IgD-negative memory B cell (primary cell): ENCODE results near the gene TMEM132C. TPM values are rescaled to one million over a fixed set of nuclear protein-coding genes. Genes with fewer than 3 reads are reported as not detected.

Experiments
- H3K27ac Mint-ChIP-seq, 3 donors: one replicate each; pipeline ENCODE4 v1.8.0; 2020 to 2022; ENCODE audit warnings: mild to moderate bottlenecking in 3 of 3, mixed read lengths in 3 of 3, moderate library complexity in 1 of 3
- H3K27me3 Mint-ChIP-seq: one replicate; pipeline ENCODE4 v1.8.0; 2021; ENCODE audit warnings: mixed read lengths
- H3K36me3 Mint-ChIP-seq: one replicate; pipeline ENCODE4 v1.8.0; 2020; ENCODE audit warnings: mild to moderate bottlenecking, mixed read lengths
- H3K4me1 Mint-ChIP-seq, 3 donors: one replicate each; pipeline ENCODE4 v1.8.0; 2020 to 2022; ENCODE audit warnings: mixed read lengths in 3 of 3, mild to moderate bottlenecking in 1 of 3
- H3K4me3 Mint-ChIP-seq, 4 donors: one replicate each; pipeline ENCODE4 v1.8.0; 2020 to 2022; ENCODE audit warnings: mild to moderate bottlenecking in 4 of 4, mixed read lengths in 4 of 4, moderate library complexity in 3 of 4
- H3K9me3 Mint-ChIP-seq, 3 donors: one replicate each; pipeline ENCODE4 v1.8.0; 2020 to 2021; ENCODE audit warnings: mixed read lengths in 3 of 3, mild to moderate bottlenecking in 1 of 3
- polyA plus RNA-seq: library from polyadenylated mRNA; unstranded; fragments of 300-500 nt; fragmentation: Illumina TruSeq; gene quantifications from one replicate; pipeline ENCODE4 v1.2.3, GENCODE V29; 2021

The TMEM132C gene
- polyA plus RNA-seq, 1 donor from 2014 or later, result not detected

DNA sequence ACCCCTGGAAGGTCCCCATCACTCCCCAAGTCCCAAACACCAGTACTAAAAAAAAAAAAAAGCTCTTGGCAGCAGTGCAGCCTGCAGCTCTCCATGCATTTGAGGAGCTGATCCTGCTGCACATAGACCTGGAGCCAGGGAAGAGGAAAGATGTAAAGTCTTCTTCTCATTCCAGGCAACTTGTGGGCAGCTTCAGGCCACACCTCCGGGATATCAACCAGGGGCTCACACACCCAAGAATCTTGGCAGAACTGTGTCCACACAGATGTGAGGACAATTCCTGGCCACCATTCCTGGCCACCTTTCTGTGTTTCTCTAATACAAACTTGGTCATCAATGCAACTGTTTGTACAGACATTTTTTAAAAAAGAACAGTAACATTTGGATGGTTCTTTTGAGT is 72.7 kb downstream of the TMEM132C start:
- Mint-ChIP-seq H3K4me1 (peaks cover 0 to 3% (median 0%) of the 10 kb centered on the region in 3 donors), H3K27ac (no peak overlapping the region), H3K4me3 (no peak overlapping the region), H3K36me3 (no peaks in the 10 kb centered on the region), H3K27me3 (peaks cover 3% of the 10 kb centered on the region), H3K9me3 (peaks cover 0 to 10% (median 5%) of the 10 kb centered on the region in 3 donors)

DNA sequence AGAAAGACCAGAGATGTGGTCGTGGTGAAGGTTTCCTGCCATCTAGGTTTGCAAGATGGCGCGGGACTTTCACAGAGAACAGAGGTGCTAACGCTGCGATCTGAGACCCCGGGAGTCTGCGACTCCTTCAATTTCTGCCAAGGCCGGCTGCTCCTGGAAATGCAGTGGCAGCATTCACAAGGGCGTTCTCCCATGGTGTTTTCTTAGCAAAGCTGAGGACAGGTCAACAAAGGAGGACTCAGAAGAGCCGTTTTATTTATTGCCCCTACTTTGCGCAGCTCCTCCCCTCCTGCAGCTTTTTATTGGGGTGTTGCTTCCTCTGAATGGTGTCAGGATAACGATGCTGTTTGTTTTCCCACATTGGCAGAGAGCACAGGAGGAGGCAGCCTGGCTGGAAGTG is 86.3 kb downstream of the TMEM132C start:
- Mint-ChIP-seq H3K4me1 (no peaks in the 10 kb centered on the region), H3K4me3 (peak overlapping the region in 1 of 4 donors; percentile 28), H3K36me3 (no peaks in the 10 kb centered on the region), H3K27ac (peak overlapping the region in 1 of 3 donors; percentile 90), H3K27me3 (no peaks in the 10 kb centered on the region), H3K9me3 (peaks cover 5 to 23% (median 13%) of the 10 kb centered on the region in 3 donors)

GRCh38 chr12:128356547-128356946 is 89.6 kb downstream of the TMEM132C start:
- H3K36me3 Mint-ChIP-seq, result no peaks in the 10 kb centered on the region
- no peaks in the 10 kb centered on the region for H3K27me3 Mint-ChIP-seq
- peaks cover 6 to 18% (median 9%) of the 10 kb centered on the region in 3 donors for H3K9me3 Mint-ChIP-seq
- H3K4me1 Mint-ChIP-seq, result no peaks in the 10 kb centered on the region
- no peak overlapping the region for H3K27ac Mint-ChIP-seq
- H3K4me3 Mint-ChIP-seq, result no peak overlapping the region

DNA sequence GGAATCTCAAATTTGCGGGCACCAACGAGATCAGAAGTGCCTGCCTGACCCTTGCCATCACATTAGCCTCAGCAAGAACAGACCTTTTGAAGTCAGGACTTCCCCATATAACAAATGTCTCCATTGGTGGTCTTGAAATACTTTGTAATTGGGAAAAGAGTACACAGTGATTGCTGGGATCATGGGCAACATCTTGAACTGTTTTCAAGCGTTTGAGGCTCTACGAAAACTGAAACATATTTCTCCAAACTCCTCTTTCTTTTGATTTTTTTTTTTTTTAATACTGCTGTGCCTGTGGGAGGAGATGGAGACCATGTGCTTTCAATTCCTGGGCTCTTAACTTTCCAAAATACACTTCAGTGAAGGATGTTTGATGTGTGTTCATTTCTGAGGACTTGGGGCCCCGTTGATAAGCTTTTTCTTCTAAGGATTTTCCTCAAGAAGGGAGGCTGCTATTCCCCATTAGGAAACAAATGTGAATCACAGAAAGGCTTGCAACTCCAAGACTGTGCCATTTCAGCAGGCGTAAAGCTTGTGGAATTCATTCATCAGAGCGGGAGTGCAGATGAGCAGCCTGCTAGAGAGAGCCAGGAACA is 94.5 kb downstream of the TMEM132C start:
- H3K27ac Mint-ChIP-seq, result no peak overlapping the region
- peaks cover 14% of the 10 kb centered on the region for H3K27me3 Mint-ChIP-seq
- no peaks in the 10 kb centered on the region for H3K4me1 Mint-ChIP-seq
- peaks cover 0 to 4% (median 3%) of the 10 kb centered on the region in 3 donors for H3K9me3 Mint-ChIP-seq
- no peaks in the 10 kb centered on the region for H3K36me3 Mint-ChIP-seq
- H3K4me3 Mint-ChIP-seq, result no peak overlapping the region

DNA sequence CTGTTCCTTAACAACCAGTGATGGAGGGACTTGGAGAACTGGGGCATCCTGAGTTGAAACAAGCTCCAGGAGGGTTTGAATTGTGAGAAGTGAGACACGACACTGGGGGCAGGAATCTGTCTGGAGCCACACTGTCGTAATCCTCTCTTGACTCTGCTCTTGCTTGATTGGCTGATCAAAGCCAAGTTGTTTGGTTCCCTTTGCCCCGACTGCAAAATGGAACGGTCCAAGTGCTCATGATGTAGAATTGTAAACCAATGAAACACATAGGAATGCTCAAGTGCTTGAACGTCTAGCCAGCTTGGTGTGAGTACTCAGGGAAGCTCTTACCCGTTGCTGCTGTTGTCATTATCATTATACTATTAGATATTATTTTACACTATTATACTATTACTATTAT is 98.1 kb downstream of the TMEM132C start:
- H3K4me3 Mint-ChIP-seq, result no peak overlapping the region
- peaks cover 2 to 7% (median 2%) of the 10 kb centered on the region in 3 donors for H3K9me3 Mint-ChIP-seq
- peaks cover 0 to 1% (median 0%) of the 10 kb centered on the region in 3 donors for H3K4me1 Mint-ChIP-seq
- H3K27me3 Mint-ChIP-seq, result peaks cover 15% of the 10 kb centered on the region
- H3K27ac Mint-ChIP-seq, result no peak overlapping the region
- no peaks in the 10 kb centered on the region for H3K36me3 Mint-ChIP-seq

GRCh38 chr12:128365651-128366231 is 98.8 kb downstream of the TMEM132C start:
- H3K4me3 Mint-ChIP-seq, result no peak overlapping the region
- peaks cover 1 to 10% (median 3%) of the 10 kb centered on the region in 3 donors for H3K9me3 Mint-ChIP-seq
- H3K36me3 Mint-ChIP-seq, result no peaks in the 10 kb centered on the region

GRCh38 chr12:128367961-128368360 is 101.0 kb downstream of the TMEM132C start:
- Mint-ChIP-seq H3K36me3 (no peaks in the 10 kb centered on the region), H3K27ac (no peak overlapping the region), H3K27me3 (peaks cover 15% of the 10 kb centered on the region), H3K4me3 (no peak overlapping the region), H3K9me3 (peaks cover 0 to 10% (median 3%) of the 10 kb centered on the region in 3 donors), H3K4me1 (peaks cover 0 to 1% (median 0%) of the 10 kb centered on the region in 3 donors)

More at GRCh38 chr12:128365651-128366231, 98.8 kb downstream of the TMEM132C start:
- H3K27me3 Mint-ChIP-seq, result peaks cover 15% of the 10 kb centered on the region
- H3K4me1 Mint-ChIP-seq, result peaks cover 0 to 1% (median 0%) of the 10 kb centered on the region in 3 donors
- H3K27ac Mint-ChIP-seq, result no peak overlapping the region

DNA sequence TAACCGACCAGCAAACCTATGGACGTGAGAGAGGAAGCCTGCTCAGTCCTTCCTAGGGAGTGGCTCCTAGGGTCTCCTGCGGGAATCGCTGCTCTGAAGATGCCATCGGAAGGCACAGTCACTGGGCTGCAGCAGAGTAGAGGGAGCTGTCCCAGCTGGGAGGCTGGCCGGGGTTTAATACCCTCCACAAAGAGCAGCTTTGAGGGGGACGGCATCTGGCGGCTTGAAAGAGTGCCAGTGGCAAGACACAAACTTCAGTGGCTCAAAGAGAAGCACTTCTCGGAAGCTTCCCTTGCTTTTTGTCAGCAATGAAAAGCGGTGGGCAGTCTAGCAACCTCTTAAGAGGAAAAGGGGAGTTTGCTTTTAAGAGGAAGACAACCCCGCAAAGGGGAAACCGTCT is 114.6 kb downstream of the TMEM132C start:
- no peaks in the 10 kb centered on the region for H3K36me3 Mint-ChIP-seq
- no peaks in the 10 kb centered on the region for H3K4me1 Mint-ChIP-seq
- H3K9me3 Mint-ChIP-seq, result peaks cover 5 to 8% (median 6%) of the 10 kb centered on the region in 3 donors
- no peak overlapping the region for H3K4me3 Mint-ChIP-seq
- peak overlapping the region in 1 of 3 donors; percentile 22 for H3K27ac Mint-ChIP-seq
- no peaks in the 10 kb centered on the region for H3K27me3 Mint-ChIP-seq

DNA sequence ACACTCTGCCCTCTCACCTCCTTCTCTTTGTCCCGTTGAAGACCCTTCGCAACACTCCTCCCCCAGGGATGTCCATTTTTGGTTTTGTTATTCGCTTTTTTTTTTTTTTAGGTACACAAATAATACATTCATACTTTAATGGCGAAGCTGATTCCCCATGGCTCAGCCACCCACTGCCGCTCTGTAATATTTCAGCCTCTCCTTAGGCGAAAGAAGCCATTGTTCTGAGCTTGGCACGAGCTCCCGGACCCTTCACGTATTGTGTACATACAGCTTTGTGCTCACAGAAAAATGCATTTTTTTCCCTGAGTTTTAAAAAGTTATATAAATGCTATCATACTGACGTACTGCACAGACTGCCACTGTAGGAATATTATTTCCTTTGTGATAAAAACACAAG is 115.0 kb downstream of the TMEM132C start:
- Mint-ChIP-seq H3K4me1 (no peaks in the 10 kb centered on the region), H3K36me3 (no peaks in the 10 kb centered on the region), H3K27ac (peak overlapping the region in 1 of 3 donors; percentile 22)

DNA sequence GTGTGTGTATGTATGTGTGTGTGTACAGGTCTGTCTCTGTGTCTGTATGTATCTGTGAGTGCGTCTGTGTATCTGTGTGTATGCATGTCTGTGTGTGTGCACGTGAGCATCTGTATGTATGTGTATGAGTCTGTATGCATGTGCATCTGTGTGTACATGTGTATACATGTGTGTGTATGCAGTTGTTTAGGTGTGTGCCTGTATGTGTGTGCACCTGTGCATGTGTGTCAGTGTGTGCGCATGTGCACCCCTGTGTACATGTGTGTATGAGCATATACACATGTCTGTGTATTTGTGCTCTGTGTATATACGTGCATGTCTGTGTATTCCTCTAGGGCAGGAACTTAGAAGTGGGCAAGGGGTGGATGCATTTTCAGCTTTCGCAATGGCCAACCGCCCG is 116.0 kb downstream of the TMEM132C start:
- no peak overlapping the region for H3K27ac Mint-ChIP-seq
- no peaks in the 10 kb centered on the region for H3K4me1 Mint-ChIP-seq
- H3K36me3 Mint-ChIP-seq, result no peaks in the 10 kb centered on the region
- peaks cover 5 to 8% (median 6%) of the 10 kb centered on the region in 3 donors for H3K9me3 Mint-ChIP-seq
- H3K4me3 Mint-ChIP-seq, result no peak overlapping the region
- no peaks in the 10 kb centered on the region for H3K27me3 Mint-ChIP-seq

More for the DNA sequence above, 115.0 kb downstream of the TMEM132C start:
- Mint-ChIP-seq H3K9me3 (peaks cover 5 to 8% (median 6%) of the 10 kb centered on the region in 3 donors), H3K4me3 (no peak overlapping the region), H3K27me3 (no peaks in the 10 kb centered on the region)

DNA sequence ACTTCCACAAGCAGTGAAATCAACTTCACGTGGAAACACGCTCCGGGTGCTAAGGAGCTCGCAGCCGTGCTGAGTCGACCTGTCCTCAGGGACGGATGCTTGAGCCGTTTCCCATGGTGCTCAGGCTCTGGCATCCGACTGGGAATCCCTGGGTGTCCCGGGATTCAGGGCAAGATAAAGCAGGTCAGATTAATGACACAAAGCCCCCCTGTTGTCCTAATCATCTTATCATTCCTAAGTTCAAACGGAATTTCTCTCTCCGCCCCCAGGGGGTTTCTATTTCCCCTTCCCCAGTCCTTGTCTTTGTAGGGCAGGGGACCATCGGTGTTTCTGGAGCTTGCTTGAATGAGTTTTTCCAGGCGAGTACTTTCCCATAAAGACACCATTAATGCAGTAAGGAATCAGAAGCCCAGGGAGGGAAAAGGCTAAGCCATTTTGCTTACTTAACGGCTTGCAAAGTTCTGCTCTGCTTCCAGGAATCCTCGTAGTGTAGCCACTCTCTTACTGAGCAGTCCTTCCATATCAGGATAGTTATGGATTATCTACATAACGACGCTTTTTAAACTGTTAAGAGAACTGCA is 116.5 kb downstream of the TMEM132C start:
- H3K4me3 Mint-ChIP-seq, result no peak overlapping the region
- no peaks in the 10 kb centered on the region for H3K27me3 Mint-ChIP-seq
- no peaks in the 10 kb centered on the region for H3K4me1 Mint-ChIP-seq
- H3K36me3 Mint-ChIP-seq, result no peaks in the 10 kb centered on the region
- peaks cover 5 to 8% (median 6%) of the 10 kb centered on the region in 3 donors for H3K9me3 Mint-ChIP-seq
- H3K27ac Mint-ChIP-seq, result no peak overlapping the region

- H3K27me3 Mint-ChIP-seq, result no peaks in the 10 kb centered on the region
- H3K36me3 Mint-ChIP-seq, result peaks cover 1% of the 10 kb centered on the region
- H3K4me1 Mint-ChIP-seq, result no peaks in the 10 kb centered on the region
- H3K4me3 Mint-ChIP-seq, result no peak overlapping the region
- no peak overlapping the region for H3K27ac Mint-ChIP-seq
- H3K9me3 Mint-ChIP-seq, result peaks cover 0 to 7% (median 5%) of the 10 kb centered on the region in 3 donors
Measured at GRCh38 chr12:128385736-128386135, 118.8 kb downstream of the TMEM132C start.

- Mint-ChIP-seq H3K4me3 (no peak overlapping the region), H3K27me3 (no peaks in the 10 kb centered on the region), H3K27ac (no peak overlapping the region), H3K4me1 (no peaks in the 10 kb centered on the region), H3K9me3 (peaks cover 0 to 7% (median 2%) of the 10 kb centered on the region in 3 donors), H3K36me3 (peaks cover 1% of the 10 kb centered on the region)
Measured at GRCh38 chr12:128387811-128388422, 120.9 kb downstream of the TMEM132C start.

GRCh38 chr12:128388461-128389000 is 121.6 kb downstream of the TMEM132C start:
- H3K27me3 Mint-ChIP-seq, result no peaks in the 10 kb centered on the region
- peaks cover 0 to 7% (median 0%) of the 10 kb centered on the region in 3 donors for H3K9me3 Mint-ChIP-seq
- H3K4me1 Mint-ChIP-seq, result no peaks in the 10 kb centered on the region
- peak overlapping the region in 1 of 3 donors; percentile 57 for H3K27ac Mint-ChIP-seq
- H3K4me3 Mint-ChIP-seq, result no peak overlapping the region
- H3K36me3 Mint-ChIP-seq, result peaks cover 1% of the 10 kb centered on the region

DNA sequence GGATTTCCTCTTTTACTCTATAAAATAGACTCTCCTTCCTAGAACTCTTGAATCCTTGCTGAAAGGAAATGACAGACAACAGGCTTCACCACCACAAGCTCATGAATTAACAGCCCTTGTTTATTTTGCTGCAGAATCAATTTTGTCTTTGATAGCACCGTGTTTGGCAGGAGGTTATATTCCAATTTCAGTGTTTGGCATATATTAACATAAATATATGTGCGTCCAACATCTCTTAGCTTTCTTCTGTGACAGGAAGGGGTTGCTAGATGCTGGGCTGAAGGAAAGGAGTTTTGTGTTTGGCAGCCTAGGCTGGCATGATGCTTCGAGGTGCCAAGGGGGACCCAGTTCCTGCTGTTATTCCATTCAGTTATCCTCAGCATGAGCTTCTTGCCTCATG is 126.4 kb downstream of the TMEM132C start:
- Mint-ChIP-seq H3K9me3 (peaks cover 1 to 10% (median 2%) of the 10 kb centered on the region in 3 donors), H3K27me3 (no peaks in the 10 kb centered on the region), H3K36me3 (peaks cover 1% of the 10 kb centered on the region), H3K27ac (no peak overlapping the region), H3K4me3 (peak overlapping the region in 1 of 4 donors; percentile 43), H3K4me1 (no peaks in the 10 kb centered on the region)
